ENCODE measurements around the gene PPP1R7. TPM values are rescaled to one million over a fixed set of nuclear protein-coding genes. Genes with fewer than 3 reads are reported as not detected.

PPP1R7 gene
- total and polyA plus RNA-seq, 2 experiments from 2014 or later: 44.0 to 98.4 TPM

GRCh38 chr2:241226723-241227572 lies 76.7 kb downstream of the PPP1R7 start:
- Histone ChIP-seq H3K9me3 (ENCODE audit: low read depth) (no peaks in the 10 kb centered on the region), H3K4me1 (ENCODE audit: low read depth) (peaks cover 3% of the 10 kb centered on the region), H3K4me3 (no peak overlapping the region), H3K36me3 (peaks cover 25% of the 10 kb centered on the region), H3K27me3 (no peaks in the 10 kb centered on the region), H3K27ac (peak overlapping the region; percentile 39)
- DNase-seq (ENCODE audit: low read depth in 1 of 2, low spot score in 1 of 2): peak in 1 of 2 donors; percentile 62
- TF ChIP-seq, protein P1, sequence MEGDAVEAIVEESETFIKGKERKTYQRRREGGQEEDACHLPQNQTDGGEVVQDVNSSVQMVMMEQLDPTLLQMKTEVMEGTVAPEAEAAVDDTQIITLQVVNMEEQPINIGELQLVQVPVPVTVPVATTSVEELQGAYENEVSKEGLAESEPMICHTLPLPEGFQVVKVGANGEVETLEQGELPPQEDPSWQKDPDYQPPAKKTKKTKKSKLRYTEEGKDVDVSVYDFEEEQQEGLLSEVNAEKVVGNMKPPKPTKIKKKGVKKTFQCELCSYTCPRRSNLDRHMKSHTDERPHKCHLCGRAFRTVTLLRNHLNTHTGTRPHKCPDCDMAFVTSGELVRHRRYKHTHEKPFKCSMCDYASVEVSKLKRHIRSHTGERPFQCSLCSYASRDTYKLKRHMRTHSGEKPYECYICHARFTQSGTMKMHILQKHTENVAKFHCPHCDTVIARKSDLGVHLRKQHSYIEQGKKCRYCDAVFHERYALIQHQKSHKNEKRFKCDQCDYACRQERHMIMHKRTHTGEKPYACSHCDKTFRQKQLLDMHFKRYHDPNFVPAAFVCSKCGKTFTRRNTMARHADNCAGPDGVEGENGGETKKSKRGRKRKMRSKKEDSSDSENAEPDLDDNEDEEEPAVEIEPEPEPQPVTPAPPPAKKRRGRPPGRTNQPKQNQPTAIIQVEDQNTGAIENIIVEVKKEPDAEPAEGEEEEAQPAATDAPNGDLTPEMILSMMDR (IDR thresholded peaks at IDR 0.05; ENCODE audit: low read depth, low read length): no peak

DNA sequence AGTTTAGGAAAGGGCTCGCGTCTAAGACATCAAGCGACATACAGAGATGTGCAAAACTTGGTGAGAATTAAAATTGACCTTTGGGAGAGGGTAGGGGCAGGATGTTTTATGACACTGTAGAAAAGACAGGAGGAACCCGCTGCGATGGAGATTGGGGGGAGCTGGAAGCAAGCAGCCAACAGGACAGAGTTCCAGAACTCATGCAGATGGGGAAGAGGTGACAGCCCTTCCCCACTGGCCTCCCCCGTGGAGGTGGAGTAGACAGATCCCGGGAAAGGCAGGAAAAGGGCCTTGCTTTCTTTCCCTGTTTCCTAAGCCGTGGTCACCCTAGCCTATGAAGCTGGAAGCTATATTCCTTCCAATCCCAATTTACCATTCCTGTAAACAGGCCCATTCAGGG lies 77.3 kb downstream of the PPP1R7 start:
- no peak for DNase-seq (ENCODE audit: low read depth in 1 of 2, low spot score in 1 of 2)
- H3K4me3 ChIP-seq: no peak overlapping the region
- H3K27ac ChIP-seq: peak overlapping the region; percentile 39
- peaks cover 28% of the 10 kb centered on the region for H3K36me3 ChIP-seq
- TF ChIP-seq, protein P1 (IDR thresholded peaks at IDR 0.05; ENCODE audit: low read depth, low read length): no peak
- H3K9me3 ChIP-seq (ENCODE audit: low read depth): no peaks in the 10 kb centered on the region
- no peaks in the 10 kb centered on the region for H3K27me3 ChIP-seq
- H3K4me1 ChIP-seq (ENCODE audit: low read depth): peaks cover 3% of the 10 kb centered on the region

DNA sequence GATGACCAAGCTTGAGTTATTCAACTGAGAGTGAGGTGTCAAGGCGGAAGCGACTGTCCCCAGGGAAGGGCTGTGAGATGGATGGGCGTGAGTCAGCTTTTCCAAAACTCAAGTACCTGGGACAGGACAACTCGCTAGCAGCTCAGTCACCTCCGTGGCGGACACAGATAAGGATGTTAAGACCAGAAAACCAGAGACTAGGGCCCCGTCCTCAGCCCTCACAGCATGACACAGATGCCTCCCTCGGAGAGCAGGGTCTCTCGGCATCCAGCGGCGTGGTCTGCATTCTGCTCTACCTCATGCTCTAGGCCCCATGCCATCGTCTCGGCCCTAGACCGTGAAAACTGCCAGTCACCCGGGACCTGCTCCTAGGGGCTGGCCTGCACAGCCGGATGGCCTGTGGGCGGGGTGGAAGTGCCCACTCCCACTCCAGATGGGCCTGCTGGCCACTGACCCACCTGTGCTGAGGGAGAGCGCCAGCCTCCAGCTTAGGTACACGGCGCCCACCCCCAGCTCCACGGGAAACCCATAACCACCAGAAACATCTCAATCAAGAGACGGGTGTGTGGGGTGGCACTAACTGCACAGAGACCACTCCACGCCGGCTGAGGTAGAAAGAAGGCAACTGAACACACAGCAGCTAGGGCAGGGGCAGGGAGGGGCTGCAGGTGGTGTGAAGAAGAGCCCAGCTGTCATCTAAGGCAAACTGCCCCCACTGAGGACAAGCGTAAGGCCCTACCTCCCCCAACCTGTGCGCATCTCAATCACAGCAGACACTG lies 78.0 kb downstream of the PPP1R7 start:
- Histone ChIP-seq H3K27ac (peak overlapping the region; percentile 39), H3K4me1 (ENCODE audit: low read depth) (peaks cover 3% of the 10 kb centered on the region), H3K9me3 (ENCODE audit: low read depth) (no peaks in the 10 kb centered on the region), H3K27me3 (no peaks in the 10 kb centered on the region), H3K4me3 (no peak overlapping the region), H3K36me3 (peaks cover 28% of the 10 kb centered on the region)
- no peak for DNase-seq (ENCODE audit: low read depth in 1 of 2, low spot score in 1 of 2)
- TF ChIP-seq, protein P1 (IDR thresholded peaks at IDR 0.05; ENCODE audit: low read depth, low read length): no peak

DNA sequence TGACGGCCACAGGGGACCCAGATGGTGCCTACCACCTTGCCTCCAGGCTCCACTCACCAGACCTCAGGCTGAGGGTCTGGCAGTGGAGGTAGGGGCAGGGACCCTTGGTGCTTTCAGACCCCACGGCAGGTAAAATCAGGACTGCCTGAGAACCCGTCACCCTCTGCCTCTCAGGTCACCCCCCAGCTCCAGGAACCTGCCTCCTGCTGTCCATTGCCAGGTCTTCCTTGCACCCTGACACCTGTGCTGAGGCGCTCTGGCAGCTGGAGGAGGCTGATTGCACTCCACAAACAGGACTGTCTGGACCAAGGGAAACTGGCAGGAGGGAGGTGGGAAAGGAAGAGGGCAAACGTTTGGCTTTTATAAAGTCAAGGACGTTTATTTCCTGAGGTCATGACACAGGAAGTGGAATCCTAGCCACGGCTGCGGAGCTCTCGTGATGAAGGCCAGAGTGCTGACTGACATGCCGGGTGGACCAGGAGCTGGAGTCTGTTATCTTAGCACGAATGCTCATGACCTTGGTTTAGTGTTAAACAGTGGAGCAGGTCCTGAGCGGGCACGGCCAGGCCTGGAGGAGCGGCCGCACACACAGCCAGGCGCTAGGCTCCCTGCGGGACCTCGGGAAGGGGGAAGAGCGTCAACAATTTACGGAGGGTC lies 78.7 kb downstream of the PPP1R7 start:
- TF ChIP-seq, protein P1 (IDR thresholded peaks at IDR 0.05; ENCODE audit: low read depth, low read length): no peak
- peak overlapping the region; percentile 35 for H3K27ac ChIP-seq
- H3K27me3 ChIP-seq: no peaks in the 10 kb centered on the region
- peak in 1 of 2 donors; percentile 29 for DNase-seq (ENCODE audit: low read depth in 1 of 2, low spot score in 1 of 2)
- peaks cover 35% of the 10 kb centered on the region for H3K36me3 ChIP-seq
- no peak overlapping the region for H3K4me3 ChIP-seq
- H3K9me3 ChIP-seq (ENCODE audit: low read depth): no peaks in the 10 kb centered on the region
- H3K4me1 ChIP-seq (ENCODE audit: low read depth): peaks cover 3% of the 10 kb centered on the region

DNA sequence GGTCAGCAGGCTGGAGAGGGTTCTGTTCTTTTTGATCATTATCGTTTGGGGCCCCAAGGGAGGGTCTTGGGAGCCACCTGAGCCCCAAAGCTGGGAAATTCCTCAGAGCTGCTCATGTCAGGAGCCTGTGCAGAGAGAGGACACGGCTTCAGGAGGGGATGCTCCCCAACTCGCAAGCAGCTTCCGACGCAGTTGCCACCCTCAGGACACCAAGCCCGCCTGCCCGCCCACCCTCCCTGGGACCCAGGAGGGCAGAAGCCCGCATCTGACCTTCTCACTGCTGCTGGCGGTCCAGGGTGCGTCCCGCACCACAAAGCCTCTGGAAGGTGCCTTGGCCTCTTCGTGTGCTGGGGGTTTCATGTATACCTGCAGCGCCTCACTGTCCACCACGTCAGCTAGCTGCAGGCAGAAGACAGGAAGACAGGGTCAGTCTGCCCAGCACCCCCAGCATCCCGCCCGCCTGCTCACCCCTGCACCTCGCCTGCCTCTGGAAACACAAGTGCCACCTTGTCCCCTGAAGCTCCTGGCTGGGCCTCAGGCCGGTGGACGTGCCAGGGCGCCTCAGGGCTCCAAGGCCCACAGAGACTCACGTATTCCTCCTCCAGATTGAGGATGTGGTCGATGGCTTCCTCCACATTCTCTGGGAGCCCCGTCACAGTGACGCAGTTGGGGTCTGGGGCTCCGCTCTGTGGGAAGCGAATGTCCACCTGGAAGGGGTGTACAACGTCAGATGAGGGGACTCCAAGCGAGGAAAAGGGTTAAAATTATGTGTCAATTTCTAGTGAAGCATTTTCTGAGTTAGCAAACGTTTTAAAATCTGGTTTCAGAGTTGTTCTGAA lies 79.5 kb downstream of the PPP1R7 start:
- Histone ChIP-seq H3K4me3 (no peak overlapping the region), H3K27me3 (no peaks in the 10 kb centered on the region), H3K36me3 (peaks cover 43% of the 10 kb centered on the region), H3K4me1 (ENCODE audit: low read depth) (peaks cover 3% of the 10 kb centered on the region), H3K27ac (peak overlapping the region; percentile 35), H3K9me3 (ENCODE audit: low read depth) (no peaks in the 10 kb centered on the region)
- TF ChIP-seq, protein P1 (IDR thresholded peaks at IDR 0.05; ENCODE audit: low read depth, low read length): no peak
- DNase-seq (ENCODE audit: low read depth in 1 of 2, low spot score in 1 of 2): no peak

Data from cardiac muscle cell (in vitro differentiated cells and primary cell).